AG04450 (cell line): ENCODE data around the gene BLID. TPM values are rescaled to one million over a fixed set of nuclear protein-coding genes. Genes with fewer than 3 reads are reported as not detected.
A peak's percentile ranks its signal among the peaks of the same experiment; 100 is the strongest.

Source experiments
- CTCF ChIA-PET: fragments of 300-600, 350-600 bp; formaldehyde crosslinking; extraction: SDS; loops from one replicate; lab custom pipeline; 2022; ENCODE audit warnings: antibody characterized with exemption, inconsistent platforms; lab: Charles Lee
- POLR2A ChIA-PET: fragments of 350-600 bp; formaldehyde crosslinking; extraction: SDS; loops from one replicate; lab custom pipeline; 2021; ENCODE audit warnings: antibody characterized with exemption, inconsistent platforms; lab: Yijun Ruan, JAX
- DNase-seq: peaks from one replicate; pipeline ENCODE4 v3.0.0-alpha.2; 2011; ENCODE audit warnings: low read depth, low spot score
- H3K27ac ChIP-seq: one replicate; pipeline ENCODE4 v1.5.1; 2012; ENCODE audit warnings: low read depth, low read length, control low read depth
- H3K27me3 ChIP-seq: one replicate; pipeline ENCODE4 v1.6.0; 2012; ENCODE audit warnings: low read length; ENCODE audit not compliant: control insufficient read depth, insufficient read depth
- H3K4me3 ChIP-seq: 2 replicates; pipeline ENCODE4 v1.5.1; 2011; ENCODE audit warnings: mild to moderate bottlenecking, low read depth, low read length, control low read depth
- H3K9me3 ChIP-seq: 2 replicates; pipeline ENCODE4 v1.5.1; 2012; ENCODE audit warnings: low read length; ENCODE audit not compliant: control insufficient read depth, insufficient read depth
- polyA plus RNA-seq: library from polyadenylated mRNA; depleted of rRNA; stranded (reverse); fragments of >200 nt; gene quantifications from 2 replicates; pipeline ENCODE4 v1.2.3, GENCODE V29; 2011
- TF ChIP-seq, protein P1 (sequence below): IDR thresholded peaks from 2 replicates; pipeline ENCODE4 v1.5.1; 2011; ENCODE audit warnings: low read depth, low read length, control low read depth, inconsistent platforms

The BLID gene
- polyA plus RNA-seq, 1 experiment, result 0.94 TPM

DNA sequence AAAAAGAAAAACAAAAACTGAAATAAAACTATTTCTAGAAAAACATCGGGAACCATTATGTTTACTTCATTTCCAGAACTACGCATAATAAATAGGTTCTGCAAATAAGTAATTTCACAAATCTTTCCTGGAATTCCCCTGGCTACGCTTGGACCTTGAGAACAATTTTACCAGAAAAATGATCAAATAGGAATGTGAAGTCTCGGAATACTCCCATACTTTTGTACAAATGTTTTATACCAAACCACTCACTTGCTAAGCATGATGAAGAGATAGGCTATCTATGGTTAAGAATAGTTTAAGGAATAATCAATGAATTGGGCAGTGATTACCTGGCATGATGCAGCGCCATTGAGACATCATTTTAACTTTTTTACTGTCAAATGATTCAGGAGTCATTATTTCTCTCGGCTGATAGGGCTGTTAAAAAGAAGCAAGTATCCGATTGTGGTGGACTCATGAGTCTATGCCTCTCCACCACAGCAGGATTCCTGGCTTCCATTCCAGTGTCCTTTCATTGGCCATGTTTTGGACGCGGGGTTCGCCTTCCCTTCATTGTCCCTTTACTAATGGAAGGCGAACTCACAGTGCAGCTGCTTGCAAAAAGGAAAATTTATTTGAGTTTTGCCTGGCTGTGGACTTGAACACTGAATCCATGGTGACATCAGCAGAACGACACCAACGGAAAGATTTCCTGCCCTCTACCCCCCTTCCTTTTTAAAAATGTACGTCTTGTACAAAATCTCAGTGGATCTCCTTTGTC, 39.9 kb upstream of the BLID start:
- no peak for DNase-seq
- no peaks in the 10 kb centered on the region for H3K27me3 ChIP-seq
- ChIA-PET POLR2A (no interaction called here), CTCF (interaction anchor here (2.2 kb wide), 1 partner anchor 501 kb away, joined by 6 read pairs; no protein-coding TSS in a partner anchor)
- TF ChIP-seq, protein P1, sequence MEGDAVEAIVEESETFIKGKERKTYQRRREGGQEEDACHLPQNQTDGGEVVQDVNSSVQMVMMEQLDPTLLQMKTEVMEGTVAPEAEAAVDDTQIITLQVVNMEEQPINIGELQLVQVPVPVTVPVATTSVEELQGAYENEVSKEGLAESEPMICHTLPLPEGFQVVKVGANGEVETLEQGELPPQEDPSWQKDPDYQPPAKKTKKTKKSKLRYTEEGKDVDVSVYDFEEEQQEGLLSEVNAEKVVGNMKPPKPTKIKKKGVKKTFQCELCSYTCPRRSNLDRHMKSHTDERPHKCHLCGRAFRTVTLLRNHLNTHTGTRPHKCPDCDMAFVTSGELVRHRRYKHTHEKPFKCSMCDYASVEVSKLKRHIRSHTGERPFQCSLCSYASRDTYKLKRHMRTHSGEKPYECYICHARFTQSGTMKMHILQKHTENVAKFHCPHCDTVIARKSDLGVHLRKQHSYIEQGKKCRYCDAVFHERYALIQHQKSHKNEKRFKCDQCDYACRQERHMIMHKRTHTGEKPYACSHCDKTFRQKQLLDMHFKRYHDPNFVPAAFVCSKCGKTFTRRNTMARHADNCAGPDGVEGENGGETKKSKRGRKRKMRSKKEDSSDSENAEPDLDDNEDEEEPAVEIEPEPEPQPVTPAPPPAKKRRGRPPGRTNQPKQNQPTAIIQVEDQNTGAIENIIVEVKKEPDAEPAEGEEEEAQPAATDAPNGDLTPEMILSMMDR, result no peak
- no peaks in the 10 kb centered on the region for H3K9me3 ChIP-seq
- peak overlapping the region; percentile 49 for H3K27ac ChIP-seq
- H3K4me3 ChIP-seq, result no peak overlapping the region

DNA sequence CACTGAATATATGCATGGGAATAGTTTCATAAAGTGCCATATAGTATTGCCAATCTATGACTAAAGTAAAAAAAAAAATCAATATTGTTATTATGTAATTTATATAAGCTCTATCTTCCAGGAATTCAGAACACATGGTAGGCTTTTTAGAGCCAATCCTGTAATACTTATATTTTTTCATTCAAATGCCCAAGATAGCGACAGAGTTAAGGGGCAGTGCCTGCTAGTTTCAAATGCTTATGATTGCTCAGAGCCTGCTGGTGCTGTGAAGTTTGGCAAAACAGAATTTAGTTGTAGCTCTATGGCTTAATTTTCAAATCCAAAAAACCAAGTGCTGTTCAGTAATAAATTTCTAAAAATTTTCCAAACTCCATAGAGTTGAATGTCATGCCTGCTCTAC, 39.0 kb upstream of the BLID start:
- TF ChIP-seq, protein P1, result no peak
- Histone ChIP-seq H3K27me3 (no peaks in the 10 kb centered on the region), H3K9me3 (no peaks in the 10 kb centered on the region), H3K4me3 (no peak overlapping the region), H3K27ac (no peak overlapping the region)
- ChIA-PET CTCF (interaction anchor here (0.8 to 2.2 kb wide), 3 partner anchors 10 to 500 kb away, joined by 3 to 6 read pairs (median 3); no protein-coding TSS in a partner anchor), POLR2A (no interaction called here)
- no peak for DNase-seq

DNA sequence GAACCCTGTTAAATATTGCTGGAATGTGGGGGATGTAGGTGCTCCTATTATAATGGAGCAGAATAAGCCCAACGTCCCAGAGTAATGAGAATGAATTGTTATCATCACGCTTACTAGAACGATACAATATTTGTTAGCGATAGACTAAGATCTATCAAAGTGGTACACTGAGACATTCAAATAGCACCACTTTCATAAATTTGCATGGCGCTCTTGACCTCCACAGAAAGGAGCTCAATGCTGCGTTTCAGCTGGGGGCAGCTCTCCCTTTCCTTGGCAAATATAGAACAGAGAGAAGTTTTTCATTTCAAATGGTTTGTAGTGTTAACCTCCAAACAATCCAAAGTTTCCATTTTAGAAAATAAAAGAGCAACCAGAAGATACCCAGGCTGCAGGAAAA, 38.2 kb upstream of the BLID start:
- POLR2A ChIA-PET, result interaction anchor here (0.6 to 0.8 kb wide), 3 partner anchors 14 to 124 kb away, joined by 4 to 13 read pairs (median 10); no protein-coding TSS in a partner anchor
- CTCF ChIA-PET, result interaction anchor here (0.7 to 2.2 kb wide), 4 partner anchors 9 to 499 kb away, joined by 3 to 6 read pairs (median 4); no protein-coding TSS in a partner anchor
- no peak for DNase-seq
- TF ChIP-seq, protein P1, result no peak
- no peak overlapping the region for H3K27ac ChIP-seq
- H3K4me3 ChIP-seq, result no peak overlapping the region
- no peaks in the 10 kb centered on the region for H3K27me3 ChIP-seq
- H3K9me3 ChIP-seq, result no peaks in the 10 kb centered on the region

DNA sequence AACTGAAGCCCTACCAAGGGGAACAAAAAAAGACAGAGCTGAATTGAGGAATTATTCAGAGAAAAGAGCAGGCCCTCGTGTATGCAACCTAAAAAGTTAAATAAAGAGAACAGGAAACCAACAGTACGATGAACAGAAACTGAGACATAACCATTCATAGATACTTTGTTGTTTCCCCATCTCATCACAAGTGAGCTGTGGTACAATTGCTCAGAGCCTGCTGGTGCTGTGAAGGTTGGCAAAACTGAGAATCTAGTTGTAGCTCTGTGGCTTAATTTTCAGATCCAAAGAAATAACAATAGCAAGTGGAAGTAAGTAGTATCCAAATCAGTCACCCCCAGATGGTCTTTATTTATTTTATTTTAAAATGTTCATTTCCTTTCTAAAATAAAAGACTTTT, 37.7 kb upstream of the BLID start:
- TF ChIP-seq, protein P1, result no peak
- DNase-seq, result no peak
- no peaks in the 10 kb centered on the region for H3K9me3 ChIP-seq
- ChIA-PET POLR2A (interaction anchor here (0.6 to 0.8 kb wide), 4 partner anchors 13 to 289 kb away, joined by 3 to 13 read pairs (median 7); no protein-coding TSS in a partner anchor), CTCF (interaction anchor here (0.7 to 2.2 kb wide), 4 partner anchors 21 to 499 kb away, joined by 3 to 6 read pairs (median 4); no protein-coding TSS in a partner anchor)
- H3K27me3 ChIP-seq, result no peaks in the 10 kb centered on the region
- H3K4me3 ChIP-seq, result no peak overlapping the region
- H3K27ac ChIP-seq, result peak overlapping the region; percentile 39
